Upper lobe of left lung (tissue), 6 donors: ENCODE data around the gene NEO1. TPM values are rescaled to one million over a fixed set of nuclear protein-coding genes. Genes with fewer than 3 reads are reported as not detected.

ENCODE experiments used
- ATAC-seq, 2 donors: fragments of 200-7000 bp; cut with Tn5 transposase; one replicate each; pipeline ENCODE4 v1.9.1; 2022; ENCODE audit warnings: mild to moderate bottlenecking in 2 of 2, moderate library complexity in 2 of 2; ENCODE audit not compliant: low FRiP score in 2 of 2
- DNase-seq, 2 donors: peaks; one replicate each; pipeline ENCODE4 v3.0.0-alpha.2; 2019 to 2020
- H3K27ac ChIP-seq, 4 donors: fragments of 200-600 bp; sonication (generic); one replicate each; pipeline ENCODE4 v1.5.1; 2016 to 2019
- H3K27me3 ChIP-seq, 4 donors: fragments of 200-600 bp; sonication (generic); one replicate each; pipeline ENCODE4 v1.5.1; 2017 to 2019
- H3K36me3 ChIP-seq, 4 donors: fragments of 200-600 bp; sonication (generic); one replicate each; pipeline ENCODE4 v1.5.1; 2016 to 2019
- H3K4me1 ChIP-seq, 4 donors: fragments of 200-600 bp; sonication (generic); one replicate each; pipeline ENCODE4 v1.5.1; 2018 to 2019
- H3K4me3 ChIP-seq, 4 donors: fragments of 200-600 bp; sonication (generic); one replicate each; pipeline ENCODE4 v1.5.1; 2017 to 2019; ENCODE audit warnings: mild to moderate bottlenecking in 2 of 4, moderate library complexity in 1 of 4
- H3K9me3 ChIP-seq, 4 donors: fragments of 200-600 bp; sonication (generic); one replicate each; pipeline ENCODE4 v1.5.1; 2018 to 2019
- CTCF ChIP-seq, 6 experiments: fragments of 450-650 bp in 4 of 6; fragments of 200-600 bp in 2 of 6; sonication (generic) in 2 of 6; IDR thresholded peaks; one replicate each; pipeline ENCODE4 v1.5.1; 2016 to 2019; ENCODE audit warnings: antibody characterized with exemption in 6 of 6
- EP300 ChIP-seq, 4 donors: sonication (generic); formaldehyde crosslinking; IDR thresholded peaks; one replicate each; pipeline ENCODE4 v1.5.1; 2017; ENCODE audit warnings: antibody characterized with exemption in 4 of 4, control low read depth in 2 of 4
- POLR2A ChIP-seq, 4 donors: fragments of 450-650 bp; IDR thresholded peaks; one replicate each; pipeline ENCODE4 v1.5.1; 2016 to 2017; ENCODE audit warnings: antibody characterized with exemption in 4 of 4, mild to moderate bottlenecking in 2 of 4
- POLR2AphosphoS5 ChIP-seq, 2 donors: sonication (generic); formaldehyde crosslinking; IDR thresholded peaks; one replicate each; pipeline ENCODE4 v1.5.1; 2017; ENCODE audit warnings: antibody characterized with exemption in 2 of 2
- WGBS, 2 donors: methylation state at CpG; one replicate each; pipeline ENCODE4 v1.1.5; 2017 to 2018; 5-methylcytosine and 5-hydroxymethylcytosine counted together
- total RNA-seq, 6 donors: library from RNA; depleted of rRNA in 4 of 6; stranded (reverse); fragments of >200 nt in 4 of 6; gene quantifications; one replicate each; pipeline versions ENCODE4 v1.1.0 to v1.2.1, GENCODE V29; 2016 to 2021
- donor health status: DM: no; HTN: no; CAD: no; lungs with moderate emphysema.
- donor health status: DM: no; HTN: yes; CAD: no; lungs with severe emphysema.

NEO1 gene
- total RNA-seq, 6 donors from 2014 or later: 14.7 to 37.5 (median 28.2) TPM

- H3K4me1 ChIP-seq: peaks cover 0 to 5% (median 4%) of the 10 kb centered on the region in 4 donors
- ATAC-seq: no peak
Measured at GRCh38 chr15:73035221-73035620, 17.0 kb upstream of the NEO1 start.

GRCh38 chr15:73038220-73038619, 14.0 kb upstream of the NEO1 start:
- no peak for DNase-seq
- Histone ChIP-seq H3K4me3 (no peak overlapping the region), H3K9me3 (no peaks in the 10 kb centered on the region), H3K27me3 (no peaks in the 10 kb centered on the region), H3K36me3 (no peaks in the 10 kb centered on the region), H3K27ac (no peak overlapping the region), H3K4me1 (no peaks in the 10 kb centered on the region)
- TF ChIP-seq POLR2A (IDR thresholded peaks at IDR 0.05) (no peak), CTCF (IDR thresholded peaks at IDR 0.05) (no peak)
- ATAC-seq: no peak
- WGBS, 2 donors: 80 to 90% methylated on average over 4 of the region's 4 CpGs

More at GRCh38 chr15:73035221-73035620, 17.0 kb upstream of the NEO1 start:
- 75 to 85% methylated on average over 2 of the region's 2 CpGs for WGBS, 2 donors
- TF ChIP-seq POLR2AphosphoS5 (IDR thresholded peaks at IDR 0.05): no peak
- Histone ChIP-seq H3K9me3 (no peaks in the 10 kb centered on the region), H3K4me3 (no peak overlapping the region), H3K27me3 (no peaks in the 10 kb centered on the region), H3K27ac (no peak overlapping the region), H3K36me3 (no peaks in the 10 kb centered on the region)
- no peak for DNase-seq

DNA sequence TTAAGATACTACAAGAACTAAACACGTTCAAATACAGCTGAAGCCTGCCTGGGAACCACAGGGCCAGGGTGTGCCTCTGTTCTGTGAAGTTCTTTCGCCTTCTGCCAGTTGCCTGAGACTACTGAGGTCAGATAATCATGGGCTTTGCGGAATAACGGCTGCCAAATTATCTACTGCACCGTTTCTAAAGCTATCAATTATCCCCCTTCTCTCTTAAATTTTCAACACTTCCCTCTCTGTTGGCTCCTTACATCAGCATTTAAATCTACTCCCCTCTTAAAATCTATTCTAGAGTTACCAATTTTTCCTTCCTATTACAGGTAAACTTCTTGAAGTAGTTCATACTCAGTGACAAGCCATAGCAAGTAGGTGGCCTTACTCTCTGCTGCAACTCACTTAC, 6.2 kb upstream of the NEO1 start:
- H3K9me3 ChIP-seq: no peaks in the 10 kb centered on the region
- H3K4me1 ChIP-seq: peaks cover 0 to 15% (median 6%) of the 10 kb centered on the region in 4 donors
- TF ChIP-seq POLR2A (IDR thresholded peaks at IDR 0.05) (no peak), EP300 (IDR thresholded peaks at IDR 0.05) (no peak), CTCF (IDR thresholded peaks at IDR 0.05) (no peak), POLR2AphosphoS5 (IDR thresholded peaks at IDR 0.05) (no peak)
- no peaks in the 10 kb centered on the region for H3K36me3 ChIP-seq
- H3K27ac ChIP-seq: no peak overlapping the region
- 54 to 67% methylated on average over 5 of the region's 5 CpGs for WGBS, 2 donors
- ATAC-seq: no peak
- DNase-seq: no peak
- H3K4me3 ChIP-seq: no peak overlapping the region
- no peaks in the 10 kb centered on the region for H3K27me3 ChIP-seq

- Histone ChIP-seq H3K36me3 (no peaks in the 10 kb centered on the region), H3K9me3 (no peaks in the 10 kb centered on the region), H3K27me3 (peaks cover 0 to 3% (median 0%) of the 10 kb centered on the region in 4 donors), H3K4me3 (no peak overlapping the region), H3K27ac (no peak overlapping the region), H3K4me1 (peaks cover 0 to 21% (median 8%) of the 10 kb centered on the region in 4 donors)
- TF ChIP-seq EP300 (IDR thresholded peaks at IDR 0.05) (no peak), POLR2AphosphoS5 (IDR thresholded peaks at IDR 0.05) (no peak), POLR2A (IDR thresholded peaks at IDR 0.05) (no peak), CTCF (IDR thresholded peaks at IDR 0.05) (no peak)
- ATAC-seq: no peak
- DNase-seq: no peak
- WGBS, 2 donors: 88 to 94% methylated on average over 6 of the region's 6 CpGs
Measured at GRCh38 chr15:73047882-73048281, 4.4 kb upstream of the NEO1 start.

DNA sequence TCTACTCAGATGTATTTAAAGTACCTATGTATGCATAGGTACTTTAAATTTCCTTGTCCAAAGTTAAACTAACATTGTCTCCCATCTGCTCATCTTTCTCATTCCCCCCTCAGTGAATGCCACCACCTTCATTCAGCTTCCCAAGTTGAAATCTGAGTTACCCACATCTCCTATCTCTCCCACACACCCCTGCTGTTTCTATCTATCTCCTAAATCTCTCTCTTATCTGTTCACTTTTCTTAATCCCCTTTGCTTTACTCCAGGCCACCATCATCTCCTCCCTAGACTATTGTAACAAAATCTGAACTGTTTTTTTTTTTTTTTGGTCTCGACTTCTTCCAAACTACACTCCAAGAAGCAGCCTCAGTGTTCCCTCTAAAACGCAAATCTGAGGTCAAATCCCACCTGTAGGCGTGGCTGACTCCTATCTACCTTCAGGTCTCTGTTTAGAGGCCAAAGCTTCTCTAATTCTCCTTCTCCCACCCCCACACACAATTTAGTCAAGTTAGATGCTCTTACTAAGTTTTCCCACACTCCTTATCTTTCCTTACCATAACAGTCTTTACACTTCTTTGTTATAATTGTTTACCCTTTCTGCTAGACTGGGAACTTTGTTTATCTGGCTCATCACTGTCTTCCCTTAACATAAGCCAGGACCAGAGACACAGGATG, 3.5 kb upstream of the NEO1 start:
- H3K4me1 ChIP-seq: peaks cover 2 to 29% (median 12%) of the 10 kb centered on the region in 4 donors
- DNase-seq (no peak), ATAC-seq (no peak)
- no peak for TF ChIP-seq POLR2A (IDR thresholded peaks at IDR 0.05)
- no peak for TF ChIP-seq CTCF (IDR thresholded peaks at IDR 0.05)
- TF ChIP-seq POLR2AphosphoS5 (IDR thresholded peaks at IDR 0.05): no peak
- TF ChIP-seq EP300 (IDR thresholded peaks at IDR 0.05): no peak
- H3K36me3 ChIP-seq: no peaks in the 10 kb centered on the region
- no peak overlapping the region for H3K27ac ChIP-seq
- H3K27me3 ChIP-seq: peaks cover 0 to 3% (median 0%) of the 10 kb centered on the region in 4 donors
- 48 to 51% methylated on average over 3 of the region's 3 CpGs for WGBS, 2 donors
- no peaks in the 10 kb centered on the region for H3K9me3 ChIP-seq
- H3K4me3 ChIP-seq: no peak overlapping the region
